ENCODE measurements around the gene OR2V1.

DNA sequence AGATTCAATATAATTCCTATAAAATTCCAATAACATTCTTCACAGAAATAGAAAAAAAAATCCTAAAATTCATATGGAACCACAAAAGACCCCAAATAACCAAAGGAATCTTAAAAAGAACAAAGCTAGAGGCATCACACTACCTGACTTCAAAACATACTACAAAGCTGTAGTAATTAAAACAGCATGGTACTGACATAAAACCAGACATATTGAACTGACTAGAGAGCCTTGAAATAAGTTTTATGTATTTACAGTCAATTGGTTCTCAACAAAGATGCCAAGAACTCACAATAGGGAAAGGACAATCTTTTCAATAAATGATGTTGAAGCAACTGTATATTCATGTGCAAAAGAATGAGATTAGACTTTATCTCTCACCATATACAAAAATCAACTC, 54.0 kb downstream of the OR2V1 start:
- no peak for TF ChIP-seq POLR2A (IDR thresholded peaks at IDR 0.05)
- no peak for TF ChIP-seq CTCF (IDR thresholded peaks at IDR 0.05)

Data from prostate gland (tissue), 2 donors.